Activated T-helper 1 cell treated with anti-CD3 and anti-CD28 coated beads, Interleukin-12 subunit alpha, Interleukin-12 subunit beta, Interleukin-2, Interleukin-4 antibody, amounts not matched to agents 30 ng/mL and 10 ng/mL and 1 ng/mL, durations not matched to agents 14 hours and 24 hours and 36 hours (primary cell): ENCODE results near the gene PZP. TPM values are rescaled to one million over a fixed set of nuclear protein-coding genes. Genes with fewer than 3 reads are reported as not detected.
"Not testable (repeated sequence)": the region's sequence is repeated elsewhere in the genome, so short reads cannot be mapped to it uniquely, and the experiment has no call there.

Experiments
- DNase-seq: peaks from one replicate; pipeline ENCODE4 v3.0.0; 2021; ENCODE audit warnings: low spot score
- H3K27ac Mint-ChIP-seq: one replicate; pipeline ENCODE4 v1.8.0; 2021; ENCODE audit warnings: mild to moderate bottlenecking, mixed read lengths
- H3K27me3 Mint-ChIP-seq: one replicate; pipeline ENCODE4 v1.8.0; 2022; ENCODE audit warnings: mild to moderate bottlenecking, moderate library complexity, mixed read lengths; ENCODE audit not compliant: insufficient read depth
- H3K36me3 Mint-ChIP-seq: one replicate; pipeline ENCODE4 v1.8.0; 2021; ENCODE audit warnings: low read depth, mixed read lengths
- H3K4me1 Mint-ChIP-seq: one replicate; pipeline ENCODE4 v1.8.0; 2021; ENCODE audit warnings: low read depth, mixed read lengths
- H3K4me3 Mint-ChIP-seq: one replicate; pipeline ENCODE4 v1.8.0; 2021; ENCODE audit warnings: mild to moderate bottlenecking, moderate library complexity, mixed read lengths
- H3K9me3 Mint-ChIP-seq: one replicate; pipeline ENCODE4 v1.8.0; 2021; ENCODE audit warnings: mixed read lengths
- intact Hi-C: fragments of 100-400 bp; cut with micrococcal nuclease; formaldehyde crosslinking; loops from one replicate; pipeline ENCODE4 v1.15.1; 2024
- total RNA-seq: library from RNA; stranded (reverse); gene quantifications from 2 replicates; pipeline ENCODE4 v1.2.3, GENCODE V29; 2022

The PZP gene
- total RNA-seq, 1 donor from 2014 or later = not detected

DNA sequence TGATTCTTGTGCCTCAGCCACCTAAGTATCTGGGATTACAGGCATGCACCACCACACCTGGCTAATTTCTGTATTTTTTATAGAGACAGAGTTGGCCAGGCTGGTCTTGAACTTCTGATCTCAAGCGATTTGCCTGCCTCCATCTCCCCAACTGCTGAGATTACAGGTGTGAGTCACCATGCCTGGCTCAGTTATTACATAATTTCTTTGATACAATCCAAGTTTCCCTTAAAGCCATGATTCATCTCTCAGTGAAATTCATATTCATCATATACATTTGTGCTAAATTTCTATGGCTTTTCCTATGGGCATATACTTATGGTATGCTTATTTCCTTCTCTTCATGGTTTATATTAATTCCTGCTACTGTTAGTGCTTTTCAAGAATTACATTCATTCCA, 29.1 kb upstream of the PZP start:
- H3K36me3 Mint-ChIP-seq = no peaks in the 10 kb centered on the region
- H3K9me3 Mint-ChIP-seq = no peaks in the 10 kb centered on the region
- DNase-seq = no peak
- H3K27ac Mint-ChIP-seq = no peak overlapping the region
- H3K27me3 Mint-ChIP-seq = peaks cover 7% of the 10 kb centered on the region
- H3K4me3 Mint-ChIP-seq = no peak overlapping the region
- intact Hi-C loops = no loop called here
- peaks cover 6% of the 10 kb centered on the region for H3K4me1 Mint-ChIP-seq

DNA sequence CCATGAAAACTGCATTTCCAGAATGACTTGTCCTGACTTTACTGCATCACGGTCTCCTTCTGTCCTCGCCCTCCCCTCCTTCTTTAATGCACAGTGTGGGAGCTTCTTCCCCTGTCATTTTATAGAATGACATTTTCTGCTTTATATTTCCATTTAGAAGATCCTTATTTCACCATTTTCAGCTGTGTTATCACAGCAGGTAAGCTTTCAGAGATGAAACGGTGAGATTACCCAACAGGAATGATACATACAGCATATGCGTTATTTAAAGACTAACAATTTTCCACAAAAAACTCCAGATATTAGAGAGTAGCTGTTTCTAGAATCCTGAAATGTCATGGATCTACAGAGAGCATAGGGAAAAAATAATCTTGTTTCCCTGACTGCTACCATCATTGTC, 27.3 kb upstream of the PZP start:
- Mint-ChIP-seq H3K4me1 (peaks cover 6% of the 10 kb centered on the region), H3K27me3 (peaks cover 7% of the 10 kb centered on the region), H3K9me3 (no peaks in the 10 kb centered on the region), H3K36me3 (no peaks in the 10 kb centered on the region), H3K4me3 (no peak overlapping the region), H3K27ac (no peak overlapping the region)
- DNase-seq = no peak
- intact Hi-C loops = no loop called here

- Mint-ChIP-seq H3K9me3 (no peaks in the 10 kb centered on the region), H3K4me3 (no peak overlapping the region), H3K4me1 (no peaks in the 10 kb centered on the region), H3K27ac (no peak overlapping the region), H3K27me3 (peaks cover 4% of the 10 kb centered on the region), H3K36me3 (no peaks in the 10 kb centered on the region)
- DNase-seq = no peak
- intact Hi-C loops = no loop called here
These were observed 19.8 kb upstream of the PZP start for GRCh38 chr12:9227950-9228349.

GRCh38 chr12:9223830-9224229, 15.6 kb upstream of the PZP start:
- no peak overlapping the region for H3K4me3 Mint-ChIP-seq
- no peaks in the 10 kb centered on the region for H3K36me3 Mint-ChIP-seq
- intact Hi-C loops = no loop called here
- H3K27me3 Mint-ChIP-seq = peaks cover 4% of the 10 kb centered on the region
- H3K27ac Mint-ChIP-seq = no peak overlapping the region
- H3K9me3 Mint-ChIP-seq = no peaks in the 10 kb centered on the region
- no peaks in the 10 kb centered on the region for H3K4me1 Mint-ChIP-seq
- DNase-seq = no peak

DNA sequence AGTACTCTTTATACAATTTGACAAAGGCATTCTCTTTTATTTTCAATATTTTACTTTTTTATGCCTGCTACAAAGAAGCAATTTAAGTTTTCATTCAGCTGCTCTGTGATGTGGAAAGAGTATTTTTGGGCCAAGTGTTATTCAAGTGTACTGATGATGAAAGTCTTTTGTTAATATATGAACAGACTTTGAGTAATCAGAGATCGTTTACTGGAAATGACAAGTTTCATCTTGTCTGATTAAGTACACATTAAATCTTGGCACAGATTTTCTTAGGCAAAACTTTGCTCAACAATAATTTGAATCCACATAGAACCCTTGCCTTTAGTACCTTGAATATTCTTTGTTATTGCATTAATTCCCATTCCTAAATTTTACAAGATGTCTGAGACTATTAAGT, 13.3 kb upstream of the PZP start:
- Mint-ChIP-seq H3K4me3 (no peak overlapping the region), H3K9me3 (no peaks in the 10 kb centered on the region), H3K27me3 (no peaks in the 10 kb centered on the region), H3K27ac (no peak overlapping the region), H3K36me3 (no peaks in the 10 kb centered on the region), H3K4me1 (no peaks in the 10 kb centered on the region)
- intact Hi-C loops = no loop called here
- no peak for DNase-seq

GRCh38 chr12:9221011-9221410, 12.8 kb upstream of the PZP start:
- H3K36me3 Mint-ChIP-seq, H3K27ac Mint-ChIP-seq, DNase-seq, H3K9me3 Mint-ChIP-seq, H3K27me3 Mint-ChIP-seq, H3K4me1 Mint-ChIP-seq, intact Hi-C loops, H3K4me3 Mint-ChIP-seq: not testable (repeated sequence)

DNA sequence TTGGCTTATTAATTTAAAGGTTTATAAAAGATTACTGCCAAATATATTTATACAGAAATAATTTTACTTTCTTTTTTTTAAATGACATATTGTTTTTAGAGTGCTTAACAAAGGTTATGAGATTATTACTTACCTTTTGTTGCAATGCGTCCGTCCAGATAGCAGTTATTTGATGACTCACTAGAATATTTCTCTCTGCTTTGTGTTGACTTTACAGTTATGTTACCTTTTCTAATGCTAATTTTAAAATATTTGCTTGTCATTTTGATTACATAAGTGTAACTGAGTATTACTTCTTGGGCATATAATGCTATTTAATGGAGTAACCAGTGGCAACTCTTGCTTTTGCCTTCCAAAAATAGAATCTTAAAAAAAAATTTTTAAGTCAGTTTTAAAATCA, 6.3 kb upstream of the PZP start:
- H3K4me1 Mint-ChIP-seq = no peaks in the 10 kb centered on the region
- H3K9me3 Mint-ChIP-seq = no peaks in the 10 kb centered on the region
- no peaks in the 10 kb centered on the region for H3K36me3 Mint-ChIP-seq
- H3K4me3 Mint-ChIP-seq = no peak overlapping the region
- intact Hi-C loops = no loop called here
- DNase-seq = no peak
- H3K27me3 Mint-ChIP-seq = no peaks in the 10 kb centered on the region
- no peak overlapping the region for H3K27ac Mint-ChIP-seq

- Mint-ChIP-seq H3K27ac (no peak overlapping the region), H3K27me3 (no peaks in the 10 kb centered on the region), H3K9me3 (no peaks in the 10 kb centered on the region), H3K4me1 (no peaks in the 10 kb centered on the region), H3K36me3 (no peaks in the 10 kb centered on the region), H3K4me3 (no peak overlapping the region)
- intact Hi-C loops = no loop called here
- DNase-seq = no peak
These were observed 3.5 kb upstream of the PZP start for GRCh38 chr12:9211687-9212086.

GRCh38 chr12:9204380-9204779, 3.8 kb downstream of the PZP start:
- no peaks in the 10 kb centered on the region for H3K36me3 Mint-ChIP-seq
- H3K4me1 Mint-ChIP-seq = no peaks in the 10 kb centered on the region
- H3K4me3 Mint-ChIP-seq = no peak overlapping the region
- no peaks in the 10 kb centered on the region for H3K9me3 Mint-ChIP-seq
- intact Hi-C loops = no loop called here
- H3K27me3 Mint-ChIP-seq = no peaks in the 10 kb centered on the region
- no peak for DNase-seq
- H3K27ac Mint-ChIP-seq = no peak overlapping the region

DNA sequence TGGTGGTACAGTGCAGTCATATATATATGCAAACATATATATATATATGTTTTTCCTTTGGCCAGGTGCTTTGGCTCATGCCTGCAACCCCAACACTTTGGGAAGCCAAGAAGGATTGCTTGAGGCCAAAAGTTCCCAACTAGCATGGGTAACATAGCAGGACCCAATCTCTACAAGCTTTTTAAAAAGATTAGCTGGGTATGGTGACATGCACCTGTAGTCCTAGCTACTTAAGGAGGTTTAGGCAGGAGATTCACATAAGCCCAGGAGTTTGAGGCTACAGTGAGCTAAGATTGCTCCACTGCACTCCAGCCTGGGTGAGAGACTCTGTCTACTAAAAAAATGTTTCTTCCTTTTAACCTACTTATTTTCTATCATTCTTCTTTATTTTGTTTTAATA, 10.2 kb downstream of the PZP start:
- no peak for DNase-seq
- H3K27me3 Mint-ChIP-seq = peaks cover 2% of the 10 kb centered on the region
- no peak overlapping the region for H3K27ac Mint-ChIP-seq
- intact Hi-C loops = loop anchor here (5.0 kb wide), 1 partner anchor 64 kb away; no protein-coding TSS in a partner anchor
- no peaks in the 10 kb centered on the region for H3K36me3 Mint-ChIP-seq
- no peaks in the 10 kb centered on the region for H3K4me1 Mint-ChIP-seq
- H3K4me3 Mint-ChIP-seq = no peak overlapping the region
- no peaks in the 10 kb centered on the region for H3K9me3 Mint-ChIP-seq

- no peak for DNase-seq
- H3K27me3 Mint-ChIP-seq = peaks cover 4% of the 10 kb centered on the region
- peaks cover 13% of the 10 kb centered on the region for H3K9me3 Mint-ChIP-seq
- intact Hi-C loops = no loop called here
- H3K36me3 Mint-ChIP-seq = no peaks in the 10 kb centered on the region
- H3K4me1 Mint-ChIP-seq = no peaks in the 10 kb centered on the region
- H3K27ac Mint-ChIP-seq = no peak overlapping the region
- no peak overlapping the region for H3K4me3 Mint-ChIP-seq
These were observed 23.9 kb downstream of the PZP start for GRCh38 chr12:9184276-9184675.

GRCh38 chr12:9180810-9181209, 27.4 kb downstream of the PZP start:
- Mint-ChIP-seq H3K27ac (no peak overlapping the region), H3K4me3 (no peak overlapping the region), H3K36me3 (no peaks in the 10 kb centered on the region), H3K27me3 (peaks cover 4% of the 10 kb centered on the region), H3K4me1 (no peaks in the 10 kb centered on the region), H3K9me3 (peaks cover 6% of the 10 kb centered on the region)
- intact Hi-C loops = no loop called here
- DNase-seq = no peak

- H3K27me3 Mint-ChIP-seq = peaks cover 2% of the 10 kb centered on the region
- no peak for DNase-seq
- H3K4me3 Mint-ChIP-seq = no peak overlapping the region
- H3K27ac Mint-ChIP-seq = no peak overlapping the region
- H3K4me1 Mint-ChIP-seq = no peaks in the 10 kb centered on the region
- H3K36me3 Mint-ChIP-seq = no peaks in the 10 kb centered on the region
- H3K9me3 Mint-ChIP-seq = no peaks in the 10 kb centered on the region
- intact Hi-C loops = no loop called here
These were observed 28.4 kb downstream of the PZP start for GRCh38 chr12:9179781-9180180.

DNA sequence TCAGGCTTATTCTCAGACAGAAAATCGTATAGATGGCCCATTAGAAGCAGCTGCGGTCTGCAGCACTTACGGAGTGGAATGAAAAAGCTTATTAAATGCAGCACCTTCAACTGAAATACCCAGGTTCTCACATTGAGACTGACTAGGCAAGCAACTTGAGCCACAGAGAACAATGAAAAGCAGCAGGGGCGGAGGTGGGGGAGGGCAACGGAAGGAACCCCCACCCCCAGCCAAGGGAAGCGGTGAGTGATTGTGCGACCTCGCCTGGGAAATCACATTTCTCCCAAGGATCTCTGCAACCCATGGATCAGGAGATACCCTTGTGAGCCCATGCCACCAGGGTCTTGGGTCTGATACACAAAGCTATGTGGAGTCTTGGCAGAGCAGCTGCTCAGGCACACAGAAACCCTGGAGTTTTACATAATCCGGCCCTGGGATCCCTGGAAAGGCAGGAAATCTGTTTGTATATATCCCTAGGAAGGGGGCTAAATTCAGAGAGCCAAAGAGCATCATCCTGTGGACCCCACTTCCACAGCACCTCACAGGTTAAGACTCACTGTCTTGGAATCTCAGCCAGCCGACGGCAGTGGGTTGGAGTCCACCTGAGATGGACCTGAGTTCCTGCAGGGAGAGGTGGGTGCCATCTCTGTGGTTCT, 38.1 kb downstream of the PZP start:
- Mint-ChIP-seq H3K36me3 (no peaks in the 10 kb centered on the region), H3K27ac (no peak overlapping the region), H3K27me3 (peaks cover 2% of the 10 kb centered on the region), H3K9me3 (no peaks in the 10 kb centered on the region), H3K4me1 (no peaks in the 10 kb centered on the region), H3K4me3 (no peak overlapping the region)
- intact Hi-C loops = no loop called here
- DNase-seq = no peak
